Activated CD4-positive, CD25-positive, alpha-beta regulatory T cell treated with anti-CD3 and anti-CD28 coated beads, Interleukin-2, amount 50 U/mL, for 72 hours (primary cell): Measurements from ENCODE around the gene TBX21.
A peak's percentile ranks its signal among the peaks of the same experiment; 100 is the strongest.

Experiments
- DNase-seq: peaks from one replicate; pipeline ENCODE4 v3.0.0; 2021

The TBX21 gene

GRCh38 chr17:47714773-47715396, 18.2 kb upstream of the TBX21 start:
- no peak for DNase-seq

- no peak for DNase-seq
Measured at GRCh38 chr17:47715669-47716325, 17.2 kb upstream of the TBX21 start.

DNA sequence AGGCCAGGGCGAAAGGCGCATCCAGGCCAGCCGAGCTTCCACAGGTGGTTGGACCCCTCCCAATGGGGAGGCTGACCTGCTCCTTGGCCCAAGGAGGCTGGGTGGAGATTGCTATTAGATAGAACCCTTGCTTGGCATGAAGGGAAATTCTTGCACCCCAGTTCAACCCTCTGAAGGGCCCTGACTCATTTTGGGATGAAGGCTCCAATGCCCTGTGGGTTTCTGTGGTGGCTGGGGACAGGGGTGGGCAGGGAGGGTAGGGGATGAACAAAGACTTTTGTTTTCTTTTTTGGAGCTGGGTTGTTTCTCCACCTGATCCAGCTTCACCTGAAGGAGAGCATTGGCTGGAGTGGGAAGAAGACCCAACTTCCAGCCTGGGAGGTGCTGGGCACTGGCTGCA, 16.7 kb upstream of the TBX21 start:
- DNase-seq, result no peak

- DNase-seq, result no peak
Measured at GRCh38 chr17:47717261-47717697, 15.8 kb upstream of the TBX21 start.

- no peak for DNase-seq
Measured at GRCh38 chr17:47717979-47718621, 14.9 kb upstream of the TBX21 start.

DNA sequence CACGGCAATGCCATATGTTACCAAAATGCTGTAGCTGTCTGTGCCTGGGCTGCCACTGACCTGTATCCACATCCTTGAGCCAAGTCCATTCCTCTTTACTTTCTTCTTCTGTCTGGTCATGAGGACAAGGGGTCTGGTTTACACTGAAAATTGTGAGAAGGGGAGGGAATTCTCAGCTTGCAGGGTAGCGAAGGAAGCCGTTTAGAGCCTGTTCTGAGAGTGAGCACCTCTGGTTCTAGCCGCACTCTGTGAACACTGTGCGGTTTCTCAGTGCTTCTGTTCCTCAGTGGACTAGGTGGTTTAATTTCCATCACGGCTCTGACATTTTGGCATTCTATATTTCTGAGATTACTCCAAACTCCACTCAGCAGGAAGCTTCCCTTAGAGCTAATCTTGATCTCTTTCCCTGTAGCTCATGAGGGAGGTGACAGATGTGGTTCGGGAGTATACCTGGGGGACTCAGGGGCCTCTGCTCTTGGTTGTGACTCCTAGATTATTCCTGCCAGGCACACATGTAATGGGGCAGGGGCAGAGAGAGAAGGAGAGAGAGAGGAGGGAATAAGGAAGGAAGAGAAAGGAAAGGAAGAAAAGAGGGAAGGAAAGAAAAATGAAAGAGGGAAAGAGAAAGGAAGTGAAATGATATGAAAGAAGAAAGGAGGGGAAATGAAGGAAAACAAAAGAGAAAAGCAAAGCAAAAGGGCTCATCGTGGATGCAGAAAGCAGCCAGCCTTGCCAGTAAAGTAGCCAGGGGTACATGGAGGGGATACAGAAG, 14.2 kb upstream of the TBX21 start:
- no peak for DNase-seq

DNA sequence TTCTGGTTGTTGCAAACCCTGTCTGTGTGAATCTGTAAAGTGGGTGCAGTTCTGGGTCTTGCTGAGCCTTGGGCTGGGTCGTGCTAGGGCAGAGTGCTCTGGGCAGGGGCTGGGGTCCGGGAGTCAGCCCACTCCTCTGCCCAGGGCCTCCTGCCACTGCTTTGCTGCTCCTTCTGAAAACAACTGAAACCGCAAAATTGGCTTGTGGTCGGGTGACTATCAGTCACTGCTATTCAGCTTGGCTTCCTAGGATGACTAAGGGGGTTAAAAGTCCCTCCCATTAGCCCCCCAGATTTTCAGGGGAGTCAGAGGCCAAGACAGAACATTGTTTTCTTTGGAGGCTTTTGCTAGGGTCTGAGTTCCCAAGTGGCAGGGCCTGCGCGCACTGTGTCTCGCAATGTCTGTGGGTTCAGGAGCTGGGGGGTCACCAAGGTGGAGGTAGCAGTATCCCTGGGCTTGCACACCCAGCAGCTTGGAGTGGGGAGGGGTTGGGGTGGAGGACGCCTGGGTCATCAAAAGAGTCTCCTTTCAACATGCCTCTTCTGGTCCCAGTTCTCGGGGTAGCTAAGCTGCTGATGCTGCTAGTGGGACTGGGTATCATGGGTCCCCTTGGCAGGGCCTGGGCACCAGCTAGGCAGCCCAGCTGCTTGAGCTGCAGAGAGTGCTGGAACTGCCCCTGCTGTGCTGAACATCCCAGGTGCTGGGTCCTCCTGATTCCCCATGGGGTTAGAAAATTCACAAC, 13.5 kb upstream of the TBX21 start:
- DNase-seq, result peak; percentile 69

DNA sequence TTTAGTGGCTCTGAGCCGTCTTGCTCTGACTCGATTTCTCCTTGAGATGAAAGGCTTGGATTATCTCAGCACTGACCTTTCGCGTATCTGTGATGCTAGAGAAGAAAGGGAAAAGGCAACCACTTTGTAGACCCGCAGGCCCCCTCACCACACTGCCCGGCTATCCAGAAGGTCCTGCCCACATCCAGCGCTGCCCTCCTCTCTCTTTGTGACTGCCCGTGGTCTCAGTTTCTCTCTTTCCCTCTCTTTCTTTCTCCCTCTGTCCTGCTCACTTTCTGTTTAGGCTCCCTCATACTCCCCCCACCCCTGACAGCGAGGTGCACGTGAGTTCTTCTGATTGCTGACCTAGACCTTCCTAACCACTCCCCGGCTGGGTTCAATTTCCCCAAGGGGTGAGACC, 12.8 kb upstream of the TBX21 start:
- no peak for DNase-seq

- peak; percentile 88 for DNase-seq
Measured at GRCh38 chr17:47720754-47721533, 12.1 kb upstream of the TBX21 start.

DNA sequence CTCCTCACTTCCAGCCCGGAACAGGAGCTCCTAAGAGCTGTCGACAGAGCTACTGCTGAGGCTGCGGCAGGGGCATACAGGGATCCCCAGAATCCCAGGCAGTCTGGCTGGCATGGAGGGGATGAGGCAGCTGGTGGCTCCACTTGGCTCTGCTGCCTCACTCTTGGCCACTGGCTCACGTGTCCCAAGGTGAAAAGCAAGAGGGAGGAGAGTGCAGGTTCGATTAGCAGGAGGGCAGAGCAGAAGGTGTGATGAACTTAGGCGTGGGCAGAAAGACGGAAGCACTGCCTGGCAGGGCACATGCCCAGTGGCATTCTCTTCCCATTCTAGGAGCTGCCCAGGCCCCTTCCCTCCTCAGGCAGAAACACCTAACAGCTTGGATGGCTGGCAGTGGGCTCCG, 11.3 kb upstream of the TBX21 start:
- DNase-seq, result no peak

DNA sequence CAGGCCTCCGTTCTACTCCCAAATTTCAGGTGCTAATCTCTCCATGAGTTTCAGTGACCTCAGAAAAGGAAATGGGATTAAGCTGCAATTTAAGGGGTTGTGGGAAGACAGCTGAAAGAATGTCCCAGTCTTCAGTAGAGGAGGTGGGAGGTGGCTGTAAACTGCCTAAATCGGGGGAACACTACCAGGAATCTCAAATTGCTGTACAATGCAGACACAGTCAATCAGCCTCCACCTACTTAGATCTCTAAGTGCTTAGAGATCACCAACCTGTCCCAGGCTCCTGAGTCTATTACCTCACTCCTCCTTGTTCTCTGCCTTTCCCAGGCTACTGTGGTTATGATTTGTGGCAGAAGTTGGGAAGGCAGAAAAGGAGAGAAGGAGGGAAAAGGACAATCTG, 8.3 kb upstream of the TBX21 start:
- DNase-seq, result no peak

- no peak for DNase-seq
Measured at GRCh38 chr17:47725446-47726111, 7.5 kb upstream of the TBX21 start.

GRCh38 chr17:47726796-47727703, 6.0 kb upstream of the TBX21 start:
- peak; percentile 25 for DNase-seq

GRCh38 chr17:47727704-47728036, 5.4 kb upstream of the TBX21 start:
- DNase-seq, result peak; percentile 27

DNA sequence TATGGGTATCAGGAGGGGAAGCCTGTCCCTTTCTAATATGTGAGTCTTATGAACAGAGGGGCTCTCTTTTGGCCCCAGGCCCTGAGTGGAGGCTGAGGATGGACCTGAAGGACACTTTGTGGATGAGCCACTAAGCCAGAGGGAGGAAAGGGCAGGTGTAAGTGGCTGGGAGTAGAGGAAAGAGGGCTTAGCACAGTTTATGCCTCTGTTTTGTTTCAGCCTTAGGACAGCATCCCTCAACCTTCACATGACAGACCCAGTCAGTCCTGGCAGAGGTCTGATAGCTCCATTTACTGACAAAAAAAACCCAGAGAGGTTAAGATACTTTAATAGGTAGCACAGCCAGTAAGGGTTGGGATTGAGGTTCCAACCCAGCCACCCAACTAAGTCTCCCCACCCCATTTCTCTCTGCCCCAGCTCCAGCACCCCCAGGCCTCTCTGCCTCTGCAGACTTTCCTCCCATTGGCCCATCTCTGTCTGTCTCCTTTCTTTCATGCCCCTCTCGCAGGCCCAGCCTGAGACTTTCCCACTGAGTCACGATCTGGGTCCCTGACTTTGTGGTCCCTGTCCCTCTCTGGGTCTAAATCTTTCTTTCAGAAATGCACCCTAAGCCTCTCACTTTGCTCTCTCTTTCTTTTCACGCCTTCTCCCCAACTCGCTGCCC, 4.7 kb upstream of the TBX21 start:
- DNase-seq, result no peak

DNA sequence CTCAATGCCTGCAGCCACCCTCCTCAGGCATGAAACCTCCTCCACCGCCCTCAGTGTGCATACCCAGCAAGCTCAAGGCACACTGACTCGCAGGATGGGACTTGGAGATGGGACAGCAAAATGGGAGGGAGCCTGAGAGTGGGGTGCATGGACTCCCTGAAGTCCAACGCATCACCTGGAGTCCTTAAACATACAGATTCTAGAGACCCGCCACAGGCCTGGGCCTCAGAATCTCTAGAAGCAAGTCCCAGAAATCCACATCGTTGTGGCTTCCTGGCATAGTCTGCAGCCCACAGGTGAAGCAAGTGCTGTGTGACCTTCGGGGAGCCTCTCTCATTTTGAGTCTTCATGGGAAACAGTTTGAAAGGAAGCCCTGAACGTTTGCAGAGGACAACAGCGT, 3.6 kb upstream of the TBX21 start:
- no peak for DNase-seq

GRCh38 chr17:47730681-47731080, 2.4 kb upstream of the TBX21 start:
- DNase-seq, result no peak

DNA sequence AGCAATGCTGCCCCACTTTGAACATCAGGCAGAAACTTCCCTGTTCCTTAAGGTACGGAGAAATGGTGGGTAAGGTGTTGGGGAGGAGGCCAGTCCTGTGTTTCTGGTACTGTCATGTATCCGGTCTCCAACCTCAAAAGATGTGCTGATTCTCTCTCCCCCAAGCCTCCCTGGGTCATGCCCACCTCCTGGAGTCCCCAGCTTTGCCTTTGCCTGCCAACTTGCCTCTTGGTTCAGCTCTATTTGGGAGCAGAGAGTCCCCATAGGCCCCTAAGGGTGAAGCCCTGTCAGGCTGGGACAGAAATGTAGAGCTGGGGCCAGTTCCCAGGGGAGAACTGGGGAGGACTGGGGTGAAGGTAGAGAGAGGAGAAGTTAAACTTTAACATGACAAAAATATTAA, 1.6 kb upstream of the TBX21 start:
- DNase-seq, result no peak

- no peak for DNase-seq
Measured at GRCh38 chr17:47732399-47733046, 513 bp upstream of the TBX21 start.
